Mammary epithelial cell (primary cell): ENCODE measurements around the gene LRRC2.

Experiments used
- CTCF ChIP-seq, 2 donors: IDR thresholded peaks in 1 of 2; conservative IDR thresholded peaks in 1 of 2; 2 replicates each; pipeline ENCODE4 v1.5.1; 2011 to 2012; ENCODE audit warnings: inconsistent platforms in 2 of 2, low read length in 2 of 2, mild to moderate bottlenecking in 2 of 2, control low read depth in 1 of 2, low read depth in 1 of 2; ENCODE audit not compliant: insufficient read depth in 1 of 2; ENCODE audit errors: extremely low read depth in 1 of 2
- EZH2 ChIP-seq: IDR thresholded peaks from 2 replicates; pipeline ENCODE4 v1.6.1; 2012; ENCODE audit warnings: low read length, inconsistent platforms, borderline replicate concordance

GRCh38 chr3:46586738-46587246 lies 20.7 kb upstream of the LRRC2 start:
- TF ChIP-seq CTCF (conservative IDR thresholded peaks at IDR 0.05 in 1 of 2, IDR thresholded peaks at IDR 0.05 in 1 of 2; ENCODE audit: extremely low read depth in 1 of 2, insufficient read depth in 1 of 2, low read depth in 1 of 2, low read length in 2 of 2) (no peak), EZH2 (no peak)
